COR-L47 (cell line): ENCODE results near the gene SIX5.

ENCODE experiments used
- DNase-seq: peaks from one replicate; lab custom pipeline; 2025; lab: John Stamatoyannopoulos, UW

Gene SIX5

GRCh38 chr19:45792470-45793177 is 23.6 kb upstream of the SIX5 start, which contains the start of gene DMWD:
Gene DMWD (minus strand): TSS chr19:45792845. CDS start chr19:45792756, 89 bp downstream.
- DNase-seq: peak; percentile 99

- DNase-seq: no peak
These were observed 22.9 kb upstream of the SIX5 start for GRCh38 chr19:45791744-45792469.

GRCh38 chr19:45790942-45791341 is 21.9 kb upstream of the SIX5 start:
- no peak for DNase-seq

GRCh38 chr19:45789035-45789786 is 20.2 kb upstream of the SIX5 start:
- no peak for DNase-seq

GRCh38 chr19:45786533-45786894 is 17.5 kb upstream of the SIX5 start:
- DNase-seq: no peak

- no peak for DNase-seq
These were observed 16.9 kb upstream of the SIX5 start for GRCh38 chr19:45785781-45786532.

- DNase-seq: no peak
These were observed 16.0 kb upstream of the SIX5 start for GRCh38 chr19:45785097-45785496.

GRCh38 chr19:45784096-45784495 is 15.0 kb upstream of the SIX5 start:
- no peak for DNase-seq

- DNase-seq: no peak
These were observed 14.1 kb upstream of the SIX5 start for GRCh38 chr19:45782820-45783785.

- peak; percentile 13 for DNase-seq
These were observed 13.2 kb upstream of the SIX5 start, which contains the start of gene DMPK for GRCh38 chr19:45782162-45782691. Gene DMPK (minus strand): TSS chr19:45782490. CDS start chr19:45782352, 138 bp downstream.

- DNase-seq: peak; percentile 83
These were observed 12.4 kb upstream of the SIX5 start for GRCh38 chr19:45781214-45782161.

- no peak for DNase-seq
These were observed 11.6 kb upstream of the SIX5 start for GRCh38 chr19:45780448-45781213.

GRCh38 chr19:45780146-45780447 is 11.0 kb upstream of the SIX5 start:
- DNase-seq: no peak

- peak; percentile 35 for DNase-seq
These were observed 10.4 kb upstream of the SIX5 start for GRCh38 chr19:45779231-45780145.

GRCh38 chr19:45778010-45778661 is 9.1 kb upstream of the SIX5 start:
- no peak for DNase-seq

- DNase-seq: no peak
These were observed 8.4 kb upstream of the SIX5 start for GRCh38 chr19:45777395-45777961.

GRCh38 chr19:45774765-45775164 is 5.7 kb upstream of the SIX5 start:
- DNase-seq: no peak
